Measurements from ENCODE around the gene AR.

AR gene

GRCh38 chrX:67614423-67614822, 70.6 kb downstream of the AR start:
- no peak overlapping the region for H3K4me2 ChIP-seq (ENCODE audit: low read depth, low read length, poor library complexity, severe bottlenecking)
- H3K27ac ChIP-seq (ENCODE audit: low read depth, low read length) = no peak overlapping the region
- H3K27me3 ChIP-seq (ENCODE audit: low read length) = no peaks in the 10 kb centered on the region
- no peak overlapping the region for H3K4me3 ChIP-seq (ENCODE audit: insufficient read depth, low read length, poor library complexity, severe bottlenecking)
- TF ChIP-seq EZH2phosphoT487 (conservative IDR thresholded peaks at IDR 0.05; ENCODE audit: low read length) = no peak
- no peak for TF ChIP-seq CTCF (IDR thresholded peaks at IDR 0.05; ENCODE audit: insufficient read depth, low read length, poor library complexity, severe bottlenecking)
- no peaks in the 10 kb centered on the region for H3K9me3 ChIP-seq (ENCODE audit: insufficient read depth, low read length)
- no peaks in the 10 kb centered on the region for H3K79me2 ChIP-seq (ENCODE audit: insufficient read depth, low read length)
- H3F3A ChIP-seq (ENCODE audit: insufficient read depth) = no peaks in the 10 kb centered on the region
- H3K9ac ChIP-seq (ENCODE audit: low read length) = no peak overlapping the region
- no peak overlapping the region for H2AFZ ChIP-seq (ENCODE audit: low read depth, low read length, severe bottlenecking)
- H3K36me3 ChIP-seq (ENCODE audit: low read length) = no peaks in the 10 kb centered on the region
- H3K9me2 ChIP-seq (replicated peaks; ENCODE audit: insufficient read depth, low read length) = no peaks in the 10 kb centered on the region
- no peaks in the 10 kb centered on the region for H4K20me1 ChIP-seq (ENCODE audit: low read depth, low read length)

GRCh38 chrX:67619253-67619652, 75.4 kb downstream of the AR start:
- no peaks in the 10 kb centered on the region for H3K36me3 ChIP-seq (ENCODE audit: low read length)
- H3K79me2 ChIP-seq (ENCODE audit: insufficient read depth, low read length) = no peaks in the 10 kb centered on the region
- no peaks in the 10 kb centered on the region for H3F3A ChIP-seq (ENCODE audit: insufficient read depth)
- no peak overlapping the region for H3K4me3 ChIP-seq (ENCODE audit: insufficient read depth, low read length, poor library complexity, severe bottlenecking)
- TF ChIP-seq CTCF (IDR thresholded peaks at IDR 0.05; ENCODE audit: insufficient read depth, low read length, poor library complexity, severe bottlenecking) (no peak), EZH2phosphoT487 (conservative IDR thresholded peaks at IDR 0.05; ENCODE audit: low read length) (no peak)
- H3K27ac ChIP-seq (ENCODE audit: low read depth, low read length) = no peak overlapping the region
- no peaks in the 10 kb centered on the region for H3K9me3 ChIP-seq (ENCODE audit: insufficient read depth, low read length)
- no peak overlapping the region for H3K9ac ChIP-seq (ENCODE audit: low read length)
- no peak overlapping the region for H3K4me2 ChIP-seq (ENCODE audit: low read depth, low read length, poor library complexity, severe bottlenecking)
- no peaks in the 10 kb centered on the region for H3K27me3 ChIP-seq (ENCODE audit: low read length)
- H4K20me1 ChIP-seq (ENCODE audit: low read depth, low read length) = no peaks in the 10 kb centered on the region
- H3K9me2 ChIP-seq (replicated peaks; ENCODE audit: insufficient read depth, low read length) = no peaks in the 10 kb centered on the region
- no peak overlapping the region for H2AFZ ChIP-seq (ENCODE audit: low read depth, low read length, severe bottlenecking)

GRCh38 chrX:67622053-67622585, 78.3 kb downstream of the AR start:
- no peaks in the 10 kb centered on the region for H3F3A ChIP-seq (ENCODE audit: insufficient read depth)
- H2AFZ ChIP-seq (ENCODE audit: low read depth, low read length, severe bottlenecking) = no peak overlapping the region
- H3K9ac ChIP-seq (ENCODE audit: low read length) = no peak overlapping the region
- H3K27me3 ChIP-seq (ENCODE audit: low read length) = no peaks in the 10 kb centered on the region
- H3K27ac ChIP-seq (ENCODE audit: low read depth, low read length) = no peak overlapping the region
- TF ChIP-seq CTCF (IDR thresholded peaks at IDR 0.05; ENCODE audit: insufficient read depth, low read length, poor library complexity, severe bottlenecking) (no peak), EZH2phosphoT487 (conservative IDR thresholded peaks at IDR 0.05; ENCODE audit: low read length) (no peak)
- H3K9me3 ChIP-seq (ENCODE audit: insufficient read depth, low read length) = no peaks in the 10 kb centered on the region
- no peak overlapping the region for H3K4me3 ChIP-seq (ENCODE audit: insufficient read depth, low read length, poor library complexity, severe bottlenecking)
- H3K79me2 ChIP-seq (ENCODE audit: insufficient read depth, low read length) = no peaks in the 10 kb centered on the region
- no peaks in the 10 kb centered on the region for H3K9me2 ChIP-seq (replicated peaks; ENCODE audit: insufficient read depth, low read length)
- no peaks in the 10 kb centered on the region for H4K20me1 ChIP-seq (ENCODE audit: low read depth, low read length)
- no peaks in the 10 kb centered on the region for H3K36me3 ChIP-seq (ENCODE audit: low read length)
- H3K4me2 ChIP-seq (ENCODE audit: low read depth, low read length, poor library complexity, severe bottlenecking) = no peak overlapping the region

Measured in SU-DHL-6 (cell line).